HepG2 (cell line): Measurements from ENCODE around the gene CAMKV. TPM values are rescaled to one million over a fixed set of nuclear protein-coding genes. Genes with fewer than 3 reads are reported as not detected.
A peak's percentile ranks its signal among the peaks of the same experiment; 100 is the strongest.

Experiments
- HNRNPL ChIP-seq: fragments of 200-400 bp; formaldehyde crosslinking; IDR thresholded peaks from 2 replicates; pipeline ENCODE4 v1.6.1; 2017; ENCODE audit warnings: mild to moderate bottlenecking, low read depth, low read length
- NFIC ChIP-seq: IDR thresholded peaks from 2 replicates; pipeline ENCODE4 v1.6.1; 2012; ENCODE audit warnings: mild to moderate bottlenecking, low read length, inconsistent platforms
- RXRA ChIP-seq: sonication (generic); formaldehyde crosslinking; IDR thresholded peaks from 2 replicates; pipeline ENCODE4 v1.5.1; 2020; ENCODE audit warnings: missing genetic modification reagents
- SNRNP70 ChIP-seq: fragments of 200-400 bp; formaldehyde crosslinking; IDR thresholded peaks from 2 replicates; pipeline ENCODE4 v1.6.1; 2017; ENCODE audit warnings: mild to moderate bottlenecking, low read depth, low read length, moderate library complexity
- THAP11 ChIP-seq: IDR thresholded peaks from 2 replicates; pipeline ENCODE4 v1.6.1; 2016; ENCODE audit warnings: missing biosample characterization, missing genetic modification reagents
- ZKSCAN5 ChIP-seq: sonication (generic); formaldehyde crosslinking; IDR thresholded peaks from 2 replicates; pipeline ENCODE4 v1.5.1; 2020; ENCODE audit warnings: mild to moderate bottlenecking, missing genetic modification reagents
- ZNF180 ChIP-seq: sonication (generic); formaldehyde crosslinking; IDR thresholded peaks from 2 replicates; pipeline ENCODE4 v1.4.0; 2020; ENCODE audit warnings: low read depth, missing genetic modification reagents, borderline replicate concordance
- ZNF430 ChIP-seq: sonication (generic); formaldehyde crosslinking; IDR thresholded peaks from 2 replicates; pipeline ENCODE4 v1.9.0; 2021; ENCODE audit warnings: mild to moderate bottlenecking, missing genetic modification reagents
- ZNF44 ChIP-seq: sonication (generic); formaldehyde crosslinking; IDR thresholded peaks from 2 replicates; pipeline ENCODE4 v1.5.1; 2020; ENCODE audit warnings: mild to moderate bottlenecking, missing genetic modification reagents
- ZNF572 ChIP-seq: sonication (generic); formaldehyde crosslinking; IDR thresholded peaks from 2 replicates; pipeline ENCODE4 v1.5.1; 2020; ENCODE audit warnings: mild to moderate bottlenecking, missing genetic modification reagents
- ZNF749 ChIP-seq: sonication (generic); formaldehyde crosslinking; IDR thresholded peaks from 2 replicates; pipeline ENCODE4 v1.8.0; 2022; ENCODE audit warnings: mild to moderate bottlenecking, missing genetic modification reagents, moderate library complexity, borderline replicate concordance
- polyA plus RNA-seq, 8 experiments: library from polyadenylated mRNA; depleted of rRNA in 3 of 8; stranded (reverse) in 7 of 8; unstranded in 1 of 8; fragments of >200 nt; fragmentation: Illumina TruSeq in 4 of 8; extraction: Trizol in 4 of 8; gene quantifications; 2 replicates each; pipeline versions ENCODE4 v1.2.1 to v1.2.3, GENCODE V29; 2011 to 2016; ENCODE audit warnings: low read depth in 4 of 8, missing spikeins in 1 of 8, mixed read lengths in 1 of 8; ENCODE audit not compliant: insufficient read depth in 1 of 8
- total RNA-seq, 5 experiments: library from RNA; depleted of rRNA; stranded (reverse); fragments of >200 nt; fragmentation: Illumina TruSeq; extraction: Trizol; gene quantifications; 2 replicates each; pipeline ENCODE4 v1.2.3, GENCODE V29; 2016; ENCODE audit warnings: low read depth in 1 of 5
- TF ChIP-seq, protein P1 (sequence below): sonication (generic); formaldehyde crosslinking; IDR thresholded peaks from 2 replicates; pipeline ENCODE4 v1.9.0; 2021; ENCODE audit warnings: missing genetic modification reagents, borderline replicate concordance
- TF ChIP-seq, protein P2 (sequence below): sonication (generic); formaldehyde crosslinking; IDR thresholded peaks from one replicate; pipeline ENCODE4 v1.5.1; 2020; ENCODE audit warnings: mild to moderate bottlenecking, missing genetic modification reagents; ENCODE audit errors: not compliant biosample characterization
- TF ChIP-seq, protein P3 (sequence below): sonication (generic); formaldehyde crosslinking; IDR thresholded peaks from 2 replicates; pipeline ENCODE4 v1.5.0; 2020; ENCODE audit warnings: mild to moderate bottlenecking, missing genetic modification reagents, moderate library complexity
- TF ChIP-seq, protein P4 (sequence below): sonication (generic); formaldehyde crosslinking; IDR thresholded peaks from 2 replicates; pipeline ENCODE4 v1.4.0; 2020; ENCODE audit warnings: mild to moderate bottlenecking, missing genetic modification reagents
- TF ChIP-seq, protein P5 (sequence below): sonication (generic); formaldehyde crosslinking; IDR thresholded peaks from 2 replicates; pipeline ENCODE4 v1.4.0; 2020; ENCODE audit warnings: missing genetic modification reagents

Gene CAMKV
- total and polyA plus RNA-seq, 2 of the 13 experiments (the other 11 are each of a cell fraction or from before 2014, with no cell fraction given), result 0.13 to 0.15 TPM

DNA sequence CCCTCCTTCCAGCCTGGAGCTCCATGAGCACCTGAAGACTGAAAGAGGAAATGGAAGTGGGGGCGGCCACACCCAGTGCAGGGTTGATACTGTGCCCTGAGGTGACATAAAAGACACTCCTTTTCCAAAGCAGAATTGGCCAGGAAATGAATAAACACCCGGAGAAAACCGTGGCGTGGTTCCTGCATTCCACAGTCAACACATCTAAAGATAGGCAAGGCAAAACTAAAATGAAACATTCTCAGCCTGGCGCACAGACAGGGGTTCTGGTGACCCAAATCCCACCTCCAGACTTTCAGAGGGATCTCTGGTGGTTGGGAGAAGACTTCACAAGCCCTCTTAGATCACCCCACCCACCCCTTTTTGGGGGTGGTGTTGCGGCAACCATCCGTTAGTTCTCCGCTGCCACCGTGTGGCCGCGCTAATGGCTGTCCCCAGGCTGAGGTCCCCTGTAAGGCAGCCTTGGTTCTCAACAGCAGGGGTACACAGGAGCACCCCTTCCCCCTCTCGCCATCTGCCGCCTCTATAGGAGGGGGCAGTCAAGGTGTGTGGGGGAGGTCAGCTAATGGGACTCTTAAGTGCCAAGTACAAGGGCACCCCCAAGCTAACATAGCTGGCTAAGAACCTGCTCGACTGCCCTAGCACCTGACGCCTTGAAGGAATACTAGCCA is 36.5 kb upstream of the CAMKV start (continued):
- TF ChIP-seq, protein P1, sequence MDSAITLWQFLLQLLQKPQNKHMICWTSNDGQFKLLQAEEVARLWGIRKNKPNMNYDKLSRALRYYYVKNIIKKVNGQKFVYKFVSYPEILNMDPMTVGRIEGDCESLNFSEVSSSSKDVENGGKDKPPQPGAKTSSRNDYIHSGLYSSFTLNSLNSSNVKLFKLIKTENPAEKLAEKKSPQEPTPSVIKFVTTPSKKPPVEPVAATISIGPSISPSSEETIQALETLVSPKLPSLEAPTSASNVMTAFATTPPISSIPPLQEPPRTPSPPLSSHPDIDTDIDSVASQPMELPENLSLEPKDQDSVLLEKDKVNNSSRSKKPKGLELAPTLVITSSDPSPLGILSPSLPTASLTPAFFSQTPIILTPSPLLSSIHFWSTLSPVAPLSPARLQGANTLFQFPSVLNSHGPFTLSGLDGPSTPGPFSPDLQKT (CRISPR knock-in tag), result no peak
- TF ChIP-seq, protein P2, sequence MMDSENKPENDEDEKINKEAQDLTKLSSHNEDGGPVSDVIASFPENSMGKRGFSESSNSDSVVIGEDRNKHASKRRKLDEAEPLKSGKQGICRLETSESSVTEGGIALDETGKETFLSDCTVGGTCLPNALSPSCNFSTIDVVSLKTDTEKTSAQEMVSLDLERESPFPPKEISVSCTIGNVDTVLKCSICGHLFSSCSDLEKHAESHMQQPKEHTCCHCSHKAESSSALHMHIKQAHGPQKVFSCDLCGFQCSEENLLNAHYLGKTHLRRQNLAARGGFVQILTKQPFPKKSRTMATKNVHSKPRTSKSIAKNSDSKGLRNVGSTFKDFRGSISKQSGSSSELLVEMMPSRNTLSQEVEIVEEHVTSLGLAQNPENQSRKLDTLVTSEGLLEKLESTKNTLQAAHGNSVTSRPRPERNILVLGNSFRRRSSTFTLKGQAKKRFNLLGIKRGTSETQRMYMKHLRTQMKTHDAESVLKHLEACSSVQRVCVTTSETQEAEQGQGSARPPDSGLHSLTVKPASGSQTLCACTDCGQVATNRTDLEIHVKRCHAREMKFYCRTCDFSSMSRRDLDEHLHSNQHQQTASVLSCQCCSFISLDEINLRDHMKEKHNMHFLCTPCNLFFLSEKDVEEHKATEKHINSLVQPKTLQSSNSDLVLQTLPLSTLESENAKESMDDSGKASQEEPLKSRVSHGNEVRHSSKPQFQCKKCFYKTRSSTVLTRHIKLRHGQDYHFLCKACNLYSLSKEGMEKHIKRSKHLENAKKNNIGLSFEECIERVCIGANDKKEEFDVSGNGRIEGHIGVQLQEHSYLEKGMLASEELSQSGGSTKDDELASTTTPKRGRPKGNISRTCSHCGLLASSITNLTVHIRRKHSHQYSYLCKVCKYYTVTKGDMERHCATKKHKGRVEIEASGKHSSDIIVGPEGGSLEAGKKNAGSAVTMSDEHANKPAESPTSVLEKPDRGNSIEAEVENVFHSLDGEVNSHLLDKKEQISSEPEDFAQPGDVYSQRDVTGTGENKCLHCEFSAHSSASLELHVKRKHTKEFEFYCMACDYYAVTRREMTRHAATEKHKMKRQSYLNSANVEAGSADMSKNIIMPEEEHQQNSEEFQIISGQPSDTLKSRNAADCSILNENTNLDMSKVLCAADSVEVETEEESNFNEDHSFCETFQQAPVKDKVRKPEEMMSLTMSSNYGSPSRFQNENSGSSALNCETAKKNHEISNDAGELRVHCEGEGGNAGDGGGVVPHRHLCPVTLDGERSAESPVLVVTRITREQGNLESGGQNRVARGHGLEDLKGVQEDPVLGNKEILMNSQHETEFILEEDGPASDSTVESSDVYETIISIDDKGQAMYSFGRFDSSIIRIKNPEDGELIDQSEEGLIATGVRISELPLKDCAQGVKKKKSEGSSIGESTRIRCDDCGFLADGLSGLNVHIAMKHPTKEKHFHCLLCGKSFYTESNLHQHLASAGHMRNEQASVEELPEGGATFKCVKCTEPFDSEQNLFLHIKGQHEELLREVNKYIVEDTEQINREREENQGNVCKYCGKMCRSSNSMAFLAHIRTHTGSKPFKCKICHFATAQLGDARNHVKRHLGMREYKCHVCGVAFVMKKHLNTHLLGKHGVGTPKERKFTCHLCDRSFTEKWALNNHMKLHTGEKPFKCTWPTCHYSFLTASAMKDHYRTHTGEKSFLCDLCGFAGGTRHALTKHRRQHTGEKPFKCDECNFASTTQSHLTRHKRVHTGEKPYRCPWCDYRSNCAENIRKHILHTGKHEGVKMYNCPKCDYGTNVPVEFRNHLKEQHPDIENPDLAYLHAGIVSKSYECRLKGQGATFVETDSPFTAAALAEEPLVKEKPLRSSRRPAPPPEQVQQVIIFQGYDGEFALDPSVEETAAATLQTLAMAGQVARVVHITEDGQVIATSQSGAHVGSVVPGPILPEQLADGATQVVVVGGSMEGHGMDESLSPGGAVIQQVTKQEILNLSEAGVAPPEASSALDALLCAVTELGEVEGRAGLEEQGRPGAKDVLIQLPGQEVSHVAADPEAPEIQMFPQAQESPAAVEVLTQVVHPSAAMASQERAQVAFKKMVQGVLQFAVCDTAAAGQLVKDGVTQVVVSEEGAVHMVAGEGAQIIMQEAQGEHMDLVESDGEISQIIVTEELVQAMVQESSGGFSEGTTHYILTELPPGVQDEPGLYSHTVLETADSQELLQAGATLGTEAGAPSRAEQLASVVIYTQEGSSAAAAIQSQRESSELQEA (CRISPR knock-in tag), result no peak
- TF ChIP-seq THAP11 (CRISPR knock-in tag) (0 out of 2 replicates have a peak, but pooled peaks have one; percentile 23), ZNF572 (CRISPR knock-in tag) (no peak), ZNF44 (CRISPR knock-in tag) (no peak), ZNF430 (CRISPR knock-in tag) (no peak), RXRA (CRISPR knock-in tag) (no peak), ZNF180 (CRISPR knock-in tag) (no peak), ZNF749 (CRISPR knock-in tag) (no peak), ZKSCAN5 (CRISPR knock-in tag) (no peak), NFIC (no peak), HNRNPL (no peak), SNRNP70 (no peak)
- TF ChIP-seq, protein P3, sequence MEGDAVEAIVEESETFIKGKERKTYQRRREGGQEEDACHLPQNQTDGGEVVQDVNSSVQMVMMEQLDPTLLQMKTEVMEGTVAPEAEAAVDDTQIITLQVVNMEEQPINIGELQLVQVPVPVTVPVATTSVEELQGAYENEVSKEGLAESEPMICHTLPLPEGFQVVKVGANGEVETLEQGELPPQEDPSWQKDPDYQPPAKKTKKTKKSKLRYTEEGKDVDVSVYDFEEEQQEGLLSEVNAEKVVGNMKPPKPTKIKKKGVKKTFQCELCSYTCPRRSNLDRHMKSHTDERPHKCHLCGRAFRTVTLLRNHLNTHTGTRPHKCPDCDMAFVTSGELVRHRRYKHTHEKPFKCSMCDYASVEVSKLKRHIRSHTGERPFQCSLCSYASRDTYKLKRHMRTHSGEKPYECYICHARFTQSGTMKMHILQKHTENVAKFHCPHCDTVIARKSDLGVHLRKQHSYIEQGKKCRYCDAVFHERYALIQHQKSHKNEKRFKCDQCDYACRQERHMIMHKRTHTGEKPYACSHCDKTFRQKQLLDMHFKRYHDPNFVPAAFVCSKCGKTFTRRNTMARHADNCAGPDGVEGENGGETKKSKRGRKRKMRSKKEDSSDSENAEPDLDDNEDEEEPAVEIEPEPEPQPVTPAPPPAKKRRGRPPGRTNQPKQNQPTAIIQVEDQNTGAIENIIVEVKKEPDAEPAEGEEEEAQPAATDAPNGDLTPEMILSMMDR, result peak; percentile 91
- TF ChIP-seq, protein P4, sequence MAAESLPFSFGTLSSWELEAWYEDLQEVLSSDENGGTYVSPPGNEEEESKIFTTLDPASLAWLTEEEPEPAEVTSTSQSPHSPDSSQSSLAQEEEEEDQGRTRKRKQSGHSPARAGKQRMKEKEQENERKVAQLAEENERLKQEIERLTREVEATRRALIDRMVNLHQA (CRISPR knock-in tag), result no peak
- TF ChIP-seq, protein P5, sequence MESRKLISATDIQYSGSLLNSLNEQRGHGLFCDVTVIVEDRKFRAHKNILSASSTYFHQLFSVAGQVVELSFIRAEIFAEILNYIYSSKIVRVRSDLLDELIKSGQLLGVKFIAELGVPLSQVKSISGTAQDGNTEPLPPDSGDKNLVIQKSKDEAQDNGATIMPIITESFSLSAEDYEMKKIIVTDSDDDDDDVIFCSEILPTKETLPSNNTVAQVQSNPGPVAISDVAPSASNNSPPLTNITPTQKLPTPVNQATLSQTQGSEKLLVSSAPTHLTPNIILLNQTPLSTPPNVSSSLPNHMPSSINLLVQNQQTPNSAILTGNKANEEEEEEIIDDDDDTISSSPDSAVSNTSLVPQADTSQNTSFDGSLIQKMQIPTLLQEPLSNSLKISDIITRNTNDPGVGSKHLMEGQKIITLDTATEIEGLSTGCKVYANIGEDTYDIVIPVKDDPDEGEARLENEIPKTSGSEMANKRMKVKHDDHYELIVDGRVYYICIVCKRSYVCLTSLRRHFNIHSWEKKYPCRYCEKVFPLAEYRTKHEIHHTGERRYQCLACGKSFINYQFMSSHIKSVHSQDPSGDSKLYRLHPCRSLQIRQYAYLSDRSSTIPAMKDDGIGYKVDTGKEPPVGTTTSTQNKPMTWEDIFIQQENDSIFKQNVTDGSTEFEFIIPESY (CRISPR knock-in tag), result peak; percentile 39; the same call in 1 of the 2 replicates
